SK-N-SH (cell line): ENCODE results near the gene PICALM. TPM values are rescaled to one million over a fixed set of nuclear protein-coding genes. Genes with fewer than 3 reads are reported as not detected.

Experiments
- CTCF ChIA-PET: fragments of 300-600, 350-600 bp; formaldehyde crosslinking; extraction: SDS; loops from one replicate; lab custom pipeline; 2021; lab: Yijun Ruan, JAX
- POLR2A ChIA-PET: fragments of 350-600 bp; sonication (Branson Sonifier 250); formaldehyde crosslinking; extraction: SDS; loops from one replicate; lab custom pipeline; 2020; ENCODE audit warnings: antibody characterized with exemption, inconsistent platforms; lab: Yijun Ruan, JAX
- DNase-seq: peaks from one replicate; pipeline ENCODE4 v3.0.0; 2012
- H2AFZ ChIP-seq: fragments of 200-600 bp; sonication (generic); 2 replicates; pipeline ENCODE4 v1.8.1; 2016; ENCODE audit warnings: antibody characterized with exemption, mild to moderate bottlenecking, low read depth
- H3F3A ChIP-seq: fragments of 200-600 bp; sonication (generic); replicated peaks from 2 replicates; pipeline ENCODE3; 2016; ENCODE audit warnings: antibody characterized with exemption, mild to moderate bottlenecking; ENCODE audit not compliant: insufficient read depth
- H3K27ac ChIP-seq, 2 experiments: fragments of 200-500 bp in 1 of 2; fragments of 200-600 bp in 1 of 2; sonication (Bioruptor generic) in 1 of 2; sonication (generic), shearing (Covaris generic) in 1 of 2; 2 replicates each; pipeline versions ENCODE4 v1.5.1 to v1.6.1; 2014 to 2016; ENCODE audit warnings: low read depth in 2 of 2, inconsistent platforms in 1 of 2, low read length in 1 of 2, mild to moderate bottlenecking in 1 of 2, mixed read lengths in 1 of 2
- H3K27me3 ChIP-seq: fragments of 200-600 bp; sonication (generic), shearing (Covaris generic); 2 replicates; pipeline ENCODE4 v1.6.1; 2016; ENCODE audit warnings: mixed run types; ENCODE audit not compliant: insufficient read depth
- H3K36me3 ChIP-seq, 2 experiments: fragments of 200-500 bp in 1 of 2; fragments of 200-600 bp in 1 of 2; sonication (Bioruptor generic) in 1 of 2; sonication (generic) in 1 of 2; replicated peaks in 1 of 2; 2 replicates each; pipeline versions ENCODE3 to v1.5.1; 2014 to 2016; ENCODE audit warnings: low read length in 1 of 2, mild to moderate bottlenecking in 1 of 2; ENCODE audit not compliant: insufficient read depth in 2 of 2, control insufficient read depth in 1 of 2
- H3K4me1 ChIP-seq, 2 experiments: fragments of 200-500 bp in 1 of 2; fragments of 200-600 bp in 1 of 2; sonication (Bioruptor generic) in 1 of 2; sonication (generic), shearing (Covaris generic) in 1 of 2; 2 replicates each; pipeline versions ENCODE4 v1.5.1 to v1.6.1; 2014 to 2016; ENCODE audit warnings: low read depth in 1 of 2, low read length in 1 of 2, mixed run types in 1 of 2; ENCODE audit not compliant: insufficient read depth in 2 of 2, control insufficient read depth in 1 of 2
- H3K4me2 ChIP-seq: fragments of 200-600 bp; sonication (generic), shearing (Covaris generic); 2 replicates; pipeline ENCODE4 v1.6.1; 2017; ENCODE audit warnings: mixed run types
- H3K4me3 ChIP-seq, 2 experiments: fragments of 200-500 bp in 1 of 2; fragments of 200-600 bp in 1 of 2; sonication (Bioruptor generic) in 1 of 2; sonication (generic), shearing (Covaris generic) in 1 of 2; 2 replicates each; pipeline versions ENCODE4 v1.5.1 to v1.8.1; 2014 to 2016; ENCODE audit warnings: low read depth in 2 of 2, inconsistent platforms in 1 of 2, low read length in 1 of 2, mild to moderate bottlenecking in 1 of 2, mixed read lengths in 1 of 2, moderate library complexity in 1 of 2
- H3K79me2 ChIP-seq: fragments of 200-600 bp; sonication (generic); 2 replicates; pipeline ENCODE4 v1.8.1; 2017; ENCODE audit warnings: mild to moderate bottlenecking; ENCODE audit not compliant: insufficient read depth
- H3K9ac ChIP-seq: fragments of 200-600 bp; sonication (generic); 2 replicates; pipeline ENCODE4 v1.6.1; 2017; ENCODE audit warnings: mixed run types
- H3K9me2 ChIP-seq: fragments of 200-600 bp; sonication (generic); 2 replicates; pipeline ENCODE4 v1.6.1; 2017; ENCODE audit warnings: mixed run types
- H3K9me3 ChIP-seq: fragments of 200-600 bp; sonication (generic); 2 replicates; pipeline ENCODE4 v1.6.1; 2017; ENCODE audit warnings: mixed run types, mild to moderate bottlenecking, moderate library complexity
- H4K20me1 ChIP-seq: fragments of 200-600 bp; sonication (generic); 2 replicates; pipeline ENCODE4 v1.6.1; 2017; ENCODE audit warnings: mild to moderate bottlenecking, mixed run types; ENCODE audit not compliant: insufficient read depth
- EP300 ChIP-seq, 2 experiments: IDR thresholded peaks; 2 replicates each; pipeline versions ENCODE4 v1.4.0 to v1.6.1; 2012; ENCODE audit warnings: borderline replicate concordance in 1 of 2, low read depth in 1 of 2, low read length in 1 of 2
- EZH2phosphoT487 ChIP-seq: fragments of 200-600 bp; sonication (generic); IDR thresholded peaks from 2 replicates; pipeline ENCODE4 v1.6.1; 2017; ENCODE audit warnings: low read depth, mixed run types, mild to moderate bottlenecking, antibody characterized with exemption, moderate library complexity, borderline replicate concordance
- FOXM1 ChIP-seq: IDR thresholded peaks from 2 replicates; pipeline ENCODE4 v1.4.0; 2012; ENCODE audit warnings: low read depth, mild to moderate bottlenecking
- GABPA ChIP-seq: IDR thresholded peaks from 2 replicates; pipeline ENCODE4 v1.4.0; 2012; ENCODE audit warnings: low read depth, mild to moderate bottlenecking
- IRF3 ChIP-seq: fragments of 150-350 bp; IDR thresholded peaks from 2 replicates; pipeline ENCODE4 v1.6.1; 2016; ENCODE audit warnings: mild to moderate bottlenecking, low read depth, low read length
- MEF2A ChIP-seq: IDR thresholded peaks from 2 replicates; pipeline ENCODE4 v1.4.0; 2012; ENCODE audit warnings: low read depth, borderline replicate concordance
- NFIC ChIP-seq: IDR thresholded peaks from 2 replicates; pipeline ENCODE4 v1.4.0; 2012; ENCODE audit warnings: borderline replicate concordance
- NRF1 ChIP-seq: IDR thresholded peaks from 2 replicates; pipeline ENCODE4 v1.6.1; 2012; ENCODE audit warnings: low read depth, mild to moderate bottlenecking, low read length
- PBX3 ChIP-seq: IDR thresholded peaks from 2 replicates; pipeline ENCODE4; 2012
- POLR2AphosphoS5 ChIP-seq: IDR thresholded peaks from 2 replicates; pipeline ENCODE4 v1.6.1; 2012; ENCODE audit warnings: low read depth, low read length
- RAD21 ChIP-seq: IDR thresholded peaks from 2 replicates; pipeline ENCODE4 v1.6.1; 2012; ENCODE audit warnings: mild to moderate bottlenecking, low read length
- RCOR1 ChIP-seq: fragments of 150-350 bp; IDR thresholded peaks from 2 replicates; pipeline ENCODE4 v1.6.1; 2017; ENCODE audit warnings: antibody characterized with exemption, low read length
- RFX5 ChIP-seq: IDR thresholded peaks from 2 replicates; pipeline ENCODE4 v1.6.1; 2012; ENCODE audit warnings: mild to moderate bottlenecking, improper control_type of control experiment, low read length
- SIN3A ChIP-seq: IDR thresholded peaks from 2 replicates; pipeline ENCODE4 v1.6.1; 2012; ENCODE audit warnings: low read depth, mild to moderate bottlenecking, low read length, moderate library complexity, borderline replicate concordance
- SMC3 ChIP-seq: IDR thresholded peaks from 2 replicates; pipeline ENCODE4 v1.6.1; 2012; ENCODE audit warnings: low read depth, low read length, improper control_type of control experiment
- TCF12 ChIP-seq: IDR thresholded peaks from 2 replicates; pipeline ENCODE4 v1.4.0; 2012
- YY1 ChIP-seq: IDR thresholded peaks from 2 replicates; pipeline ENCODE4 v1.4.0; 2012; ENCODE audit warnings: low read depth, mild to moderate bottlenecking
- WGBS: methylation state at CpG from one replicate; pipeline ENCODE4 v1.1.6; 2017; ENCODE audit warnings: low lambda C conversion rate; 5-methylcytosine and 5-hydroxymethylcytosine counted together
- polyA plus RNA-seq, 3 experiments: library from polyadenylated mRNA; depleted of rRNA; stranded (reverse); fragments of >200 nt; gene quantifications; 2 replicates each; pipeline ENCODE4 v1.2.3, GENCODE V29; 2012
- TF ChIP-seq, protein P1 (sequence below): IDR thresholded peaks from 2 replicates; pipeline ENCODE4 v1.6.1; 2012; ENCODE audit warnings: mild to moderate bottlenecking, low read depth, low read length, moderate library complexity

Gene PICALM
- polyA plus RNA-seq, 1 of the 3 experiments (the other 2 are of a cell fraction): 103 TPM

GRCh38 chr11:86061483-86062205, 7.2 kb downstream of the PICALM start:
- no peaks in the 10 kb centered on the region for H3K9me2 ChIP-seq
- 93% methylated on average over 11 of the region's 11 CpGs for WGBS
- peaks cover 100% of the 10 kb centered on the region for H3K79me2 ChIP-seq
- ChIA-PET CTCF (interaction anchor here (1.2 kb wide), 2 partner anchors 20 to 157 kb away, joined by 3 read pairs; no protein-coding TSS in a partner anchor), POLR2A (no interaction called here)
- H3K4me3 ChIP-seq: no peak overlapping the region
- no peaks in the 10 kb centered on the region for H3K27me3 ChIP-seq
- no peak for DNase-seq
- H3K4me2 ChIP-seq: no peak overlapping the region
- peaks cover 24% of the 10 kb centered on the region for H3F3A ChIP-seq
- H2AFZ ChIP-seq: no peak overlapping the region
- H3K36me3 ChIP-seq: no peaks in the 10 kb centered on the region
- peaks cover 100% of the 10 kb centered on the region for H4K20me1 ChIP-seq
- H3K9ac ChIP-seq: no peak overlapping the region
- no peak for TF ChIP-seq NRF1
- TF ChIP-seq RFX5: no peak
- no peak for TF ChIP-seq GABPA
- TF ChIP-seq IRF3: no peak
- TF ChIP-seq SMC3: no peak
- TF ChIP-seq EZH2phosphoT487: no peak
- TF ChIP-seq SIN3A: no peak
- TF ChIP-seq NFIC: no peak
- TF ChIP-seq RAD21: no peak
- TF ChIP-seq YY1: no peak
- TF ChIP-seq POLR2AphosphoS5: no peak
- no peak for TF ChIP-seq TCF12
- no peak for TF ChIP-seq MEF2A
- TF ChIP-seq FOXM1: no peak
- TF ChIP-seq PBX3: no peak
- no peak for TF ChIP-seq RCOR1
- TF ChIP-seq, protein P1, sequence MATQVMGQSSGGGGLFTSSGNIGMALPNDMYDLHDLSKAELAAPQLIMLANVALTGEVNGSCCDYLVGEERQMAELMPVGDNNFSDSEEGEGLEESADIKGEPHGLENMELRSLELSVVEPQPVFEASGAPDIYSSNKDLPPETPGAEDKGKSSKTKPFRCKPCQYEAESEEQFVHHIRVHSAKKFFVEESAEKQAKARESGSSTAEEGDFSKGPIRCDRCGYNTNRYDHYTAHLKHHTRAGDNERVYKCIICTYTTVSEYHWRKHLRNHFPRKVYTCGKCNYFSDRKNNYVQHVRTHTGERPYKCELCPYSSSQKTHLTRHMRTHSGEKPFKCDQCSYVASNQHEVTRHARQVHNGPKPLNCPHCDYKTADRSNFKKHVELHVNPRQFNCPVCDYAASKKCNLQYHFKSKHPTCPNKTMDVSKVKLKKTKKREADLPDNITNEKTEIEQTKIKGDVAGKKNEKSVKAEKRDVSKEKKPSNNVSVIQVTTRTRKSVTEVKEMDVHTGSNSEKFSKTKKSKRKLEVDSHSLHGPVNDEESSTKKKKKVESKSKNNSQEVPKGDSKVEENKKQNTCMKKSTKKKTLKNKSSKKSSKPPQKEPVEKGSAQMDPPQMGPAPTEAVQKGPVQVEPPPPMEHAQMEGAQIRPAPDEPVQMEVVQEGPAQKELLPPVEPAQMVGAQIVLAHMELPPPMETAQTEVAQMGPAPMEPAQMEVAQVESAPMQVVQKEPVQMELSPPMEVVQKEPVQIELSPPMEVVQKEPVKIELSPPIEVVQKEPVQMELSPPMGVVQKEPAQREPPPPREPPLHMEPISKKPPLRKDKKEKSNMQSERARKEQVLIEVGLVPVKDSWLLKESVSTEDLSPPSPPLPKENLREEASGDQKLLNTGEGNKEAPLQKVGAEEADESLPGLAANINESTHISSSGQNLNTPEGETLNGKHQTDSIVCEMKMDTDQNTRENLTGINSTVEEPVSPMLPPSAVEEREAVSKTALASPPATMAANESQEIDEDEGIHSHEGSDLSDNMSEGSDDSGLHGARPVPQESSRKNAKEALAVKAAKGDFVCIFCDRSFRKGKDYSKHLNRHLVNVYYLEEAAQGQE: no peak
- no peak for TF ChIP-seq EP300 (IDR thresholded peaks at IDR 0.05; ENCODE audit: borderline replicate concordance in 1 of 2, low read depth in 1 of 2, low read length in 1 of 2)
- TF ChIP-seq, all 33 proteins: peak for 0
- peak overlapping the region in 1 of 2 experiments; percentile 99; a peak in 1 of 4 replicates for H3K27ac ChIP-seq
- H3K4me1 ChIP-seq: peaks cover 6 to 26% of the 10 kb centered on the region in 2 experiments; a peak in 2 of 4 replicates
- no peaks in the 10 kb centered on the region for H3K9me3 ChIP-seq
